IPS-11a (cell line): Measurements from ENCODE around the gene PRSS21.

Experiments used
- H3K4me3 ChIP-seq: one replicate; pipeline ENCODE4 v1.5.1; 2013; ENCODE audit warnings: low read depth, low read length, control low read depth

PRSS21 gene

DNA sequence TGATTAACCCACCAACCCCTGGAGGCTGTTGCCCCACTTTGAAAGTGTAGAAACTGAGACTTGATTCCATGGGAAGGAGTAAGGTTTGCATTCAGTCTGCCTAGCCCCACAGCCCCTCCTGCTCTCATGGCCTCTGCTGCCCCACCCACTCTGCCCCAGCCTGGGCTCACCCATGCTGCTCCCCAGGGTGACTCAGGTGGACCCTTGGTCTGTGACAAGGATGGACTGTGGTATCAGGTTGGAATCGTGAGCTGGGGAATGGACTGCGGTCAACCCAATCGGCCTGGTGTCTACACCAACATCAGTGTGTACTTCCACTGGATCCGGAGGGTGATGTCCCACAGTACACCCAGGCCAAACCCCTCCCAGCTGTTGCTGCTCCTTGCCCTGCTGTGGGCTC, 12.3 kb upstream of the PRSS21 start:
- no peak overlapping the region for H3K4me3 ChIP-seq

DNA sequence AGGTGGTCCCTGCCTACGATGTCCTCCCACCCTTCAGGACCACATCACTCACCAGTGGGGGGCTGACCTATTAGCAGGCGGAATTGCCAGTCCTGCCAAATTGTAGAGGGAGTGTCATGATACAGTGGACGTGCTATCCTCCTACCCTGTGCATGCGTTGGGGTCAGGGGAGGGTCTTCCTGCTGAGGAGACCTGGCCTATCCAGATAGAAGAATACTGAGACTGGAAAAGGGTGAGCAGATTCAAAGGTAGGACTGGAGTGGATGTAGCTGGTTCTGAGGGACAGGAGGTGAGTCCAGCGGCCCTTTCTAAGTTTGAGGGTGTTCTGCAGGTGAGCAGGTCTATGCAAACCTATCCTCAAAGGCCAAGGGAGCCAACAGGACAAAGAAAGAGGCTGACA, 10.8 kb upstream of the PRSS21 start:
- H3K4me3 ChIP-seq: no peak overlapping the region

- H3K4me3 ChIP-seq: no peak overlapping the region
Measured at GRCh38 chr16:2808181-2808580, 8.9 kb upstream of the PRSS21 start.

DNA sequence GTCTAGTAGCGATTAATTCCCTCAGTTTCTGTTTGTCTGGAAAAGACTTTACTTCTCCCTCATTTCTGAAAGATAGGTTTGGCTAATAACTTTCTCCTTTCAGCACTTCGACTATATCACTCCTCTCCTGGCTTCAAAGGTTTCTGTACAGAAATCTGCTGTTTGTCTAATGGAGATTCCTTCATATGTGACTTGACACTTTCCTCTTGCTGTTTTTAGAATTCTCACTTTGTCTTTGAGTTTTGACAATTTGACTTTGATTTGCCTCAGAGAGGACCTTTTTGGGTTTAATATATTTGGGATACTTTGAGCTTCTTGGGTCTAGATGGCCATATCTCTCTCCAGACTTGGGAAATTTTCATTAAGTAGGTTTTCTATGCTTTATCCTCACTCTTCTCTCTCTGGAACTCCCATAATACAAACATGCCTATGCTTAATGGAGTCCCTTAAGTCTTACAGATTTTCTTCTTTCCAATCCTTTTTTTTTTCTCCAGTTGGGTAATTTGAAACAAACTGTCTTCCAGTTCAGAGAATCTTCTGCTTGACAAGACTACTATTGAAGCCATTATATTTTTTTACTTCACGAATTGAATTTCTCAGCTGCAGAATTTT, 7.8 kb upstream of the PRSS21 start:
- H3K4me3 ChIP-seq: no peak overlapping the region

DNA sequence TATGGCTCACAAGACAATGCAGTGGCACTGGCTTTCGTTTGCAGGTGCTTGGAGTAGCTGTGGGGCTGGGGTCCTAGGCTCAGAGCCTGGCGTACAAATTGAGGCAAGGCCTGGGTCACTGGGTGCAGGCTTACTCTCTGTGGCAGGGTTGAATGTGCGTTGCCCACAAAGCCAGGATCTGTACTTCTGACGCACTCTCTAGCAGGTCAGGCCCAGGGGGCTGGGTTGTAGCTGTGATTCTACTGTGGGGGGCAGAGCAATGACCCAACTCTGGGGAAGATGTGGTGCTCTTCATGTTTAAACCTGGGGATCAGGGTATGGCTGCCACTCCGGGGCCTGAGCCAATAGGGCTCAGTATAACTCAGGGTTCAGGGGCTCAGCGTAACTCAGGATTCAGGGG, 6.4 kb upstream of the PRSS21 start:
- no peak overlapping the region for H3K4me3 ChIP-seq

DNA sequence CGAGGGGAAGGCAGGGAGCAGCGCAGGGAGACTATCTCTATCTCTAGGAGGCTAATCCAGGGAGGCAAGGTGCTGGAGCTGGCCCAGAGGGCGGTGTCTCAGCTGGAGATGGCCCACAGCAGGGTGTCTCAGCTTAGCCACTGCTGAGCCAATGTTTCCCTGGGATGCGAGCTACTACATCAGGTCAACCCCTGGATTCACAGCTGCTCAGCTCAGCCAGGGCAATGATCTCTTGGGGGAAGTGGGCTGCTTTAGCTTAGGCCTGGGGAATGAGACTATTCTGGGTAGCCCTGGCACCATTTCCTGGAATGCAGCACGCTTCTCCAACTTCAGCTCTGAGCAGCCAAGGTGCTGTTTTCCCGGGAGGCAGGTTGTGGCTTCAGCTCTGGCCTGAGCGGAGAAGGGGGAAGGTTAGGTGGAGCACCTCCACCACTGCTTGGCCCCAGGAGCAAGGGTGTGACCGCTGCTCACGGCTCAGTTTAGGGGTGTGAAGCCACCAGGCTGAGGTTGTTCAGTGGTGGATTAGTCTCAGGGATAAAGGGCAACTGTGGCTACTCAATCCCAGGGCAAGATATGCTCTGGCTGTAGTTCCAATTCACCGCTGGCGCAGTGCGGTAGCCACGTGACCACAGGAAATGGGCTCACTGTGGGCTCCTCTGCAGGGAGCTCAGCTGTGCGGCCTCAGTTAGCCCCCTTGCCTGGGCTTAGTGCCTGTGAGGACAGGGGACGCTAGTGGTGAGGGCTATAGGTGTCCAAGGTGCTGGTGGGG, 5.2 kb upstream of the PRSS21 start:
- no peak overlapping the region for H3K4me3 ChIP-seq

DNA sequence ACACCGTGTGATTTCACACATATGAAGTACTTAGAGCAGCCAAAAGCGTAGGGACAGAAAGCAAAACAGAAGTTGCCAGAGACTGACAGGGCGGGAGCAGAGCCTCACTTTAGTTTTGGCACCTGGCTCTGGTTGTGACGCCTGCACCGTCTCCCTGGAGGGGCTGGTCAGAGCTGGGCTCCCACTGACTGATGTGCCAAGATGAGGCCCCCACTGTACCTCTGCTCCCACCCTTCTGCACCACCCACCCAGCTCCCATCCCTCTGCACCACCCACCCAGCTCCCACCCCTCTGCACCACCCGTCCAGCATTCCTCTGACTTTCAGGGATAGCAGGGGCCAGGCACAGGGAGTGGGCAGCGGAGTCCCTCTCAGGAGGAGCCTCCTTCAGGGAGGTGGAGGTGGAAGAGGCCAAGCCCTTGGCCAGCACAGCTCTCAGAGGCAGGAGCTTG, 3.2 kb upstream of the PRSS21 start:
- H3K4me3 ChIP-seq: no peak overlapping the region

GRCh38 chr16:2814551-2815298, 2.3 kb upstream of the PRSS21 start:
- H3K4me3 ChIP-seq: no peak overlapping the region

DNA sequence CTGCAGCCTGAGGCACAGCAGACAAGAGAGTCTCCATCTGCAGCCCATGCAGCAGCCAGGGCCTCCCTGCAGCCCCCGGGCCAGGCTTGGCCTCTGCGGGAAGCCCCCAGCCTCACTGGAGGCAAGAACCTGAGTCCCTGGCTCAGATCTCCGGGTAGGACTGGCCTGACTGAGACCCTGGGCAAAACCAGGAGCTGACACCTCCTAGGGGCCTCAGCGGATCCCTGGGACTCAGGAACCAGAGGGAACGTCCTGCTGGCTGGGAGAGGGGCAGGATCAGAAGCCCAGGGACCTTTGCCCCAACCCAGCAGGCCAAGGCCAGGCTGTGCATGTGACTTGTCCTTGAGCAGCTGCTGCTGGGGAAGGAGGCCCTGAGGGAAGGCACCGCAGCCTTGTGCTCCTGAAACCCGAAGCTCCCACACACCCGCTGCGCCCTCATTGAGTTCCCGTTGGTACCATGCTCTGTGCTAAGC, 1.7 kb upstream of the PRSS21 start:
- no peak overlapping the region for H3K4me3 ChIP-seq

- no peak overlapping the region for H3K4me3 ChIP-seq
Measured at GRCh38 chr16:2817340-2818271, 569 bp downstream of the PRSS21 start.

- H3K4me3 ChIP-seq: no peak overlapping the region
Measured at GRCh38 chr16:2818272-2818876, 1.3 kb downstream of the PRSS21 start.

- no peak overlapping the region for H3K4me3 ChIP-seq
Measured at GRCh38 chr16:2819179-2819938, 2.3 kb downstream of the PRSS21 start.

GRCh38 chr16:2819939-2820835, 3.1 kb downstream of the PRSS21 start:
- no peak overlapping the region for H3K4me3 ChIP-seq

GRCh38 chr16:2820836-2821486, 3.9 kb downstream of the PRSS21 start:
- no peak overlapping the region for H3K4me3 ChIP-seq

DNA sequence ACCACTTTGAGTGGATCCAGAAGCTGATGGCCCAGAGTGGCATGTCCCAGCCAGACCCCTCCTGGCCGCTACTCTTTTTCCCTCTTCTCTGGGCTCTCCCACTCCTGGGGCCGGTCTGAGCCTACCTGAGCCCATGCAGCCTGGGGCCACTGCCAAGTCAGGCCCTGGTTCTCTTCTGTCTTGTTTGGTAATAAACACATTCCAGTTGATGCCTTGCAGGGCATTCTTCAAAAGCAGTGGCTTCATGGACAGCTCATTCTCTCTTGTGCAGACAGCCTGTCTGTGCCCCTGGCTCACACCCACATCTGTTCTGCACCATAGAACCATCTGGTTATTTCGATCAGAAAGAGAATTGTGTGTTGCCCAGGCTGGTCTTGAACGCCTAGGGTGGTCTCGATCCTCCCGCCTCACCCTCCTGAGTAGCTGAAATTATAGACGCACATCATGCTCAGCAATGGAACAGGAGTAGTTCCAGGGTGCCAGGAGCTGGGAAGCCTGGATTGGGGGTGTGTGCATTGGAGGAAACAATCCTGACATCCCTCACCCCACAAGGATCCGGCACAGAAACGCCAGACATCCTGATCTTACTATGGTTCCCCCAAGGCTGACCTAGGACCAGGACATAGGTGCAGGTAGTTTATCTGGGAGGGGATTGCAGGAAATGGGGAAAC, 4.6 kb downstream of the PRSS21 start:
- H3K4me3 ChIP-seq: no peak overlapping the region

- no peak overlapping the region for H3K4me3 ChIP-seq
Measured at GRCh38 chr16:2822158-2822495, 5.1 kb downstream of the PRSS21 start.

DNA sequence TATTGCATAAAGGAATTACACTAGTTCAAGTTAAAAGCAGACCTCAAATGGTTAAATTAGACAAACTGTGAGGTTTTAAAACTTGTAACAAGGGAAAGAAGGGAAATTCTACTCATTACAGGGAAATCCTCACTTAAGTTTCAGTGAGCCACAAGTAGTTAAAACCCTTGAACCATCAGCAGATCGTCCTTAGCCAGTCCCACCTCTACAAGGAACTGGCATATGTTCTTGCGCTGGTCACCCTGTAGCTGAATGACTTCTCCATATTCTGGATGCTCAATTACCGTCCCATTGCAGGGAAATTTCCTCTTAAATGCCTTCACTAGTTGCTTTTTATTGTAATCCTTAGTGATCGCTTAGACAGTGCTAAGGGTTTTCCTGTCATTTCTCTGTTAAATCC, 5.5 kb downstream of the PRSS21 start:
- H3K4me3 ChIP-seq: no peak overlapping the region

DNA sequence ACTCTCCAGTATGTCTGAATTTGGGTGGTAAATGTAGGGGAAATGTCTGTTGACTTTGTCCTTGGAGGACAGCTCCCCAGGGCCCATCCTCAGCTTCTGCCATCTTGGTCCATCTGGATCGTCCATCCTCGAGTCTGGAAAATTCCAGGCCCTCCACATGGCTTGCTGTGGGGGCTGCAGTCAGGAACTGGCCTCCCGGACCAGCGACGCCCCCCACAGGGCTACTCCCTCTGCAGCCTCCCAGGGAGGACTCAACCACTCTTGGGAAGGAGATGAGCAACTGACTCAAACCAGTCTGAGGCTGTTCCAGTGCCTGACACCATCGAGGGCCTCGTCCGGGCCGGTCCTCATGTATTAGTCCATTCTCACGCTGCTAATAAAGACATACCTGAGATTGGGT, 7.6 kb downstream of the PRSS21 start:
- no peak overlapping the region for H3K4me3 ChIP-seq
